A673 (cell line): ENCODE measurements around the gene GPR17.

Experiments used
- EZH2 ChIP-seq: fragments of 200-600 bp; sonication (generic); IDR thresholded peaks from 2 replicates; pipeline ENCODE4 v1.6.1; 2017; ENCODE audit warnings: borderline replicate concordance, low read depth, mild to moderate bottlenecking, mixed read lengths, antibody characterized with exemption, low read length; ENCODE audit not compliant: poor library complexity, severe bottlenecking
- TF ChIP-seq, protein P1 (sequence below): fragments of 300-800, 200-600 bp; sonication (generic); conservative IDR thresholded peaks from 2 replicates; pipeline ENCODE4 v1.5.1; 2017; ENCODE audit warnings: low read depth, mild to moderate bottlenecking, antibody characterized with exemption, low read length, moderate library complexity, mixed read lengths

DNA sequence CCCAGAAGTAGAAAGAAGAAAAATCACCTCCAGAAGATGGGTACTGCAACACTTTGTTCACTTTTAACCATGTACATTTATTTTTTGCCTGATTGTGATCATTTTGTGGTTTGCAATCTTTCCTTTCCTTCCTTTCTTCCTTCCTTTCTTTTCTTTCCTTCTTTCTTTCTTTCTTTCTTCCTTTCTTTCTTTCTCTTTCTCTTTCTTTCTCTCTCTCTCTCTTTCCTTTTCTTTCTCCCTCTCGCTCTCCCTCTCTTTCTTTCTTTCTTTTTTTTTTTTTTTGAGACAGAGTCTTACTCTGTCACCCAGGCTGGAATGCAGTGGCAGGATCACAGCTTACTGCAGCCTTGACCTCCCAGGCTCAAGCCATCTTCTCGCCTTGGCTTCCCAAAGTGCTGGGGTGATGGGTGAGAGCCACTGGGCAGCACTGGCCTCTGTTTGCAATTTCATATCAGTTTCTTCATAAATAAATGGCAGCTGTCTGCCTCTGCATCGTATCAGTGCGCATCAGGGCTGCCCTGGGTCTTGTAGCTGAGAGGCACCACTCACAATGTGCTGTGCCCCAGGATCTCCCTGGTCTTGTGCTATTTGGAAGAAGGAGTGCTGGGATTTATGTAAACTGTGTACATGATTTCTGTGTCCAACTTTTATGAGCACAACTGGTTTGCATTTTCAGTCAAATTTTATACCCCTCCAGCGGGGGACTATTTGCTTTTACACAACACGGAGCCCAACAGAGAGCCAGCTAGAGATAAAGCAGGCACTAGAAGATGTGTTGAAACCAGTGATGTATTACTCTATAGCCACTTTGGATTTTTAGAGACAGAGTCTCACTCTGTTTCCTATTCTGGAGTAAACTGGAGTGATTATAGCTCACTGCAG lies 36.3 kb downstream of the GPR17 start:
- no peak for TF ChIP-seq EZH2
- TF ChIP-seq, protein P1, sequence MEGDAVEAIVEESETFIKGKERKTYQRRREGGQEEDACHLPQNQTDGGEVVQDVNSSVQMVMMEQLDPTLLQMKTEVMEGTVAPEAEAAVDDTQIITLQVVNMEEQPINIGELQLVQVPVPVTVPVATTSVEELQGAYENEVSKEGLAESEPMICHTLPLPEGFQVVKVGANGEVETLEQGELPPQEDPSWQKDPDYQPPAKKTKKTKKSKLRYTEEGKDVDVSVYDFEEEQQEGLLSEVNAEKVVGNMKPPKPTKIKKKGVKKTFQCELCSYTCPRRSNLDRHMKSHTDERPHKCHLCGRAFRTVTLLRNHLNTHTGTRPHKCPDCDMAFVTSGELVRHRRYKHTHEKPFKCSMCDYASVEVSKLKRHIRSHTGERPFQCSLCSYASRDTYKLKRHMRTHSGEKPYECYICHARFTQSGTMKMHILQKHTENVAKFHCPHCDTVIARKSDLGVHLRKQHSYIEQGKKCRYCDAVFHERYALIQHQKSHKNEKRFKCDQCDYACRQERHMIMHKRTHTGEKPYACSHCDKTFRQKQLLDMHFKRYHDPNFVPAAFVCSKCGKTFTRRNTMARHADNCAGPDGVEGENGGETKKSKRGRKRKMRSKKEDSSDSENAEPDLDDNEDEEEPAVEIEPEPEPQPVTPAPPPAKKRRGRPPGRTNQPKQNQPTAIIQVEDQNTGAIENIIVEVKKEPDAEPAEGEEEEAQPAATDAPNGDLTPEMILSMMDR, result no peak
